Endothelial cell of umbilical vein (primary cell): ENCODE results near the gene CCDC12. TPM values are rescaled to one million over a fixed set of nuclear protein-coding genes. Genes with fewer than 3 reads are reported as not detected.

Experiments used
- BruUV-seq: library from RNA; stranded (reverse); fragments of 400-500 nt; replicated peaks from 2 replicates; lab custom pipeline; 2021; lab: Mats Ljungman, UMichigan
- CTCF ChIA-PET: fragments of 300-600, 350-600 bp; sonication (Branson Sonifier 250); formaldehyde crosslinking; loops from one replicate; lab custom pipeline; 2021; ENCODE audit warnings: antibody characterized with exemption, inconsistent platforms; lab: Charles Lee
- POLR2A ChIA-PET: fragments of 300-600, 350-600 bp; sonication (Branson Sonifier 250); formaldehyde crosslinking; loops from one replicate; lab custom pipeline; 2021; ENCODE audit warnings: antibody characterized with exemption, inconsistent platforms; lab: Charles Lee
- DNase-seq: peaks from one replicate; pipeline ENCODE4 v3.0.0-alpha.2; 2011; ENCODE audit warnings: low read depth, low spot score
- FAIRE-seq: peaks from 2 replicates; lab custom pipeline; 2011; peaks lifted over from hg19 to GRCh38; lab: Jason Lieb, UNC
- H2AFZ ChIP-seq: 2 replicates; pipeline ENCODE4 v1.6.0; 2012; ENCODE audit warnings: low read depth, low read length, control low read depth, inconsistent platforms
- H3K27ac ChIP-seq: 2 replicates; pipeline ENCODE4 v1.5.1; 2011; ENCODE audit warnings: low read depth, mild to moderate bottlenecking, control low read depth, low read length, moderate library complexity; ENCODE audit not compliant: insufficient read depth
- H3K27me3 ChIP-seq, 2 experiments: 2 replicates each; pipeline versions ENCODE4 v1.6.0 to v1.6.1; 2011; ENCODE audit warnings: low read length in 2 of 2, mixed read lengths in 1 of 2; ENCODE audit not compliant: control insufficient read depth in 2 of 2, insufficient read depth in 2 of 2
- H3K36me3 ChIP-seq, 2 experiments: 2 replicates in 1 of 2; 3 replicates in 1 of 2; pipeline ENCODE4 v1.5.1; 2011; ENCODE audit warnings: low read length in 2 of 2, mild to moderate bottlenecking in 1 of 2, moderate library complexity in 1 of 2; ENCODE audit not compliant: control insufficient read depth in 2 of 2, insufficient read depth in 2 of 2; ENCODE audit errors: extremely low read depth in 1 of 2
- H3K4me1 ChIP-seq: 3 replicates; pipeline ENCODE4 v1.5.1; 2011; ENCODE audit warnings: mild to moderate bottlenecking, low read length; ENCODE audit not compliant: control insufficient read depth, insufficient read depth; ENCODE audit errors: extremely low read depth
- H3K4me2 ChIP-seq: 2 replicates; pipeline ENCODE4 v1.6.1; 2011; ENCODE audit warnings: low read length, control low read depth, mixed read lengths; ENCODE audit not compliant: insufficient read depth
- H3K4me3 ChIP-seq, 3 experiments: fragments of 200-600 bp in 1 of 3; sonication (generic), shearing (Covaris generic) in 1 of 3; replicated peaks in 1 of 3; 2 replicates each; pipeline ENCODE4 v1.5.1; 2011 to 2016; ENCODE audit warnings: control low read depth in 3 of 3, low read length in 3 of 3, mild to moderate bottlenecking in 2 of 3, inconsistent platforms in 1 of 3, low read depth in 1 of 3, moderate library complexity in 1 of 3; ENCODE audit not compliant: insufficient read depth in 1 of 3
- H3K79me2 ChIP-seq: 2 replicates; pipeline ENCODE4 v1.6.0; 2012; ENCODE audit warnings: low read length, inconsistent platforms; ENCODE audit not compliant: control insufficient read depth, insufficient read depth
- H3K9ac ChIP-seq: replicated peaks from 2 replicates; pipeline ENCODE3; 2011; ENCODE audit warnings: low read length, control low read depth; ENCODE audit not compliant: insufficient read depth; ENCODE audit errors: extremely low read depth
- H3K9me1 ChIP-seq: replicated peaks from 3 replicates; pipeline ENCODE4 v1.6.0; 2011; ENCODE audit warnings: mild to moderate bottlenecking, low read length; ENCODE audit not compliant: control insufficient read depth, insufficient read depth; ENCODE audit errors: extremely low read depth
- H3K9me3 ChIP-seq: replicated peaks from 2 replicates; pipeline ENCODE4 v1.5.1; 2012; ENCODE audit warnings: low read length, inconsistent platforms; ENCODE audit not compliant: control insufficient read depth, insufficient read depth
- H4K20me1 ChIP-seq: replicated peaks from 2 replicates; pipeline ENCODE3; 2011; ENCODE audit warnings: mild to moderate bottlenecking, low read length; ENCODE audit not compliant: control insufficient read depth, insufficient read depth; ENCODE audit errors: extremely low read depth
- CTCF ChIP-seq, 2 donors: IDR thresholded peaks; 1 replicate in 1 of 2; 2 replicates in 1 of 2; pipeline ENCODE4 v1.5.1; 2011; ENCODE audit warnings: low read length in 2 of 2, mild to moderate bottlenecking in 2 of 2, moderate library complexity in 2 of 2, control low read depth in 1 of 2, inconsistent platforms in 1 of 2, low read depth in 1 of 2; ENCODE audit not compliant: insufficient read depth in 1 of 2; ENCODE audit errors: extremely low read depth in 1 of 2
- EZH2 ChIP-seq: IDR thresholded peaks from 2 replicates; pipeline ENCODE4 v1.6.1; 2012; ENCODE audit warnings: borderline replicate concordance, low read depth, mild to moderate bottlenecking, moderate library complexity, low read length, inconsistent platforms; ENCODE audit not compliant: severe bottlenecking
- FOS ChIP-seq: IDR thresholded peaks from 2 replicates; pipeline ENCODE4 v1.6.1; 2011; ENCODE audit warnings: mild to moderate bottlenecking, low read length, moderate library complexity, borderline replicate concordance; ENCODE audit not compliant: insufficient read depth
- GATA2 ChIP-seq: IDR thresholded peaks from 2 replicates; pipeline ENCODE4 v1.7.0; 2011; ENCODE audit warnings: low read depth, mild to moderate bottlenecking, moderate library complexity, mixed read lengths, low read length; ENCODE audit not compliant: insufficient read length, insufficient read depth
- JUN ChIP-seq: IDR thresholded peaks from 2 replicates; pipeline ENCODE4 v1.6.1; 2011; ENCODE audit warnings: borderline replicate concordance, low read depth; ENCODE audit not compliant: insufficient read length, insufficient read depth
- MAX ChIP-seq: IDR thresholded peaks from 2 replicates; pipeline ENCODE4 v1.6.1; 2011; ENCODE audit not compliant: insufficient read depth, insufficient read length
- MYC ChIP-seq: IDR thresholded peaks from one replicate; pipeline ENCODE4 v1.6.1; 2011; ENCODE audit warnings: mild to moderate bottlenecking, low read depth, low read length
- POLR2A ChIP-seq: IDR thresholded peaks from 2 replicates; pipeline ENCODE4 v1.6.1; 2012; ENCODE audit warnings: low read depth, mild to moderate bottlenecking, control low read depth, low read length
- POLR2AphosphoS5 ChIP-seq: IDR thresholded peaks from 2 replicates; pipeline ENCODE4 v1.6.1; 2012; ENCODE audit warnings: low read depth, mild to moderate bottlenecking, control low read depth, low read length, moderate library complexity; ENCODE audit not compliant: insufficient read depth
- dilution Hi-C: fragments of 300-500 bp; cut with MboI; formaldehyde crosslinking; loops from one replicate; pipeline ENCODE4 v1.15.0; 2019; ENCODE audit warnings: low sequenced_read_pairs; ENCODE audit not compliant: extremely low pct_ligation_motif_present
- intact Hi-C: fragments of 100-400 bp; cut with micrococcal nuclease; formaldehyde crosslinking; loops from one replicate; pipeline ENCODE4 v1.10.0; 2022
- polyA plus RNA-seq, 4 experiments: library from polyadenylated mRNA; depleted of rRNA in 3 of 4; stranded (reverse) in 3 of 4; unstranded in 1 of 4; fragments of >200 nt; gene quantifications; 2 replicates each; pipeline versions ENCODE4 v1.2.1 to v1.2.3, GENCODE V29; 2011 to 2012; ENCODE audit warnings: missing spikeins in 1 of 4
- total RNA-seq: library from RNA; stranded (reverse); gene quantifications from 2 replicates; pipeline ENCODE4 v1.2.3, GENCODE V29; 2021

CCDC12 gene
- total and polyA plus RNA-seq, 2 donors (not counting 3 experiments of a cell fraction or from before 2014, with no cell fraction given): 35.1 to 50.5 TPM

GRCh38 chr3:47024932-47025331, 48.4 kb upstream of the CCDC12 start:
- no peaks in the 10 kb centered on the region for H3K9me1 ChIP-seq
- DNase-seq (no peak), FAIRE-seq (no peak)
- H3K27me3 ChIP-seq: no peaks in the 10 kb centered on the region
- no peak overlapping the region for H3K4me2 ChIP-seq
- no peak overlapping the region for H3K27ac ChIP-seq
- peaks cover 11% of the 10 kb centered on the region for H3K79me2 ChIP-seq
- no peak overlapping the region for H3K4me3 ChIP-seq
- H3K4me1 ChIP-seq: no peaks in the 10 kb centered on the region
- BruUV-seq: no TSS peak
- no peaks in the 10 kb centered on the region for H4K20me1 ChIP-seq
- intact Hi-C loops (no loop called here), dilution Hi-C loops (no loop called here)
- TF ChIP-seq JUN (no peak), CTCF (IDR thresholded peaks at IDR 0.05; ENCODE audit: extremely low read depth in 1 of 2, insufficient read depth in 1 of 2, low read depth in 1 of 2, low read length in 2 of 2) (no peak)
- H3K9ac ChIP-seq: no peak overlapping the region
- H2AFZ ChIP-seq: no peak overlapping the region
- ChIA-PET CTCF (interaction anchor here (0.9 to 1.3 kb wide), 3 partner anchors 16 to 299 kb away, joined by 3 read pairs; no protein-coding TSS in a partner anchor), POLR2A (no interaction called here)
- peaks cover 0 to 3% of the 10 kb centered on the region in 2 experiments for H3K36me3 ChIP-seq
- H3K9me3 ChIP-seq: no peaks in the 10 kb centered on the region

- Histone ChIP-seq H3K4me2 (no peak overlapping the region), H3K9me1 (no peaks in the 10 kb centered on the region), H4K20me1 (no peaks in the 10 kb centered on the region), H3K9me3 (no peaks in the 10 kb centered on the region), H3K79me2 (peaks cover 11% of the 10 kb centered on the region), H3K4me1 (peaks cover under 1% of the 10 kb centered on the region), H3K9ac (no peak overlapping the region), H2AFZ (no peak overlapping the region), H3K27me3 (no peaks in the 10 kb centered on the region), H3K36me3 (peaks cover 5 to 17% of the 10 kb centered on the region in 2 experiments), H3K4me3 (no peak overlapping the region), H3K27ac (no peak overlapping the region)
- POLR2A ChIA-PET: interaction anchor here (0.6 to 0.8 kb wide), 2 partner anchors 13 to 46 kb away, joined by 3 to 6 read pairs; partner anchors contain the start of gene CCDC12
- FAIRE-seq (no peak), DNase-seq (peak; percentile 18)
- dilution Hi-C loops: no loop called here
- intact Hi-C loops: no loop called here
- no TSS peak for BruUV-seq
- TF ChIP-seq MYC (no peak), MAX (no peak), POLR2AphosphoS5 (no peak), CTCF (IDR thresholded peaks at IDR 0.05; ENCODE audit: extremely low read depth in 1 of 2, insufficient read depth in 1 of 2, low read depth in 1 of 2, low read length in 2 of 2) (no peak), GATA2 (no peak), POLR2A (no peak), JUN (no peak), EZH2 (no peak), FOS (no peak)
- CTCF ChIA-PET: interaction anchor here (1.4 to 1.6 kb wide), 2 partner anchors 11 to 99 kb away, joined by 3 to 5 read pairs; no protein-coding TSS in a partner anchor
Observed at GRCh38 chr3:47022641-47023071, 46.1 kb upstream of the CCDC12 start.
